ENCODE data around the gene CAVIN1.
"Not testable (repeated sequence)": the region's sequence is repeated elsewhere in the genome, so short reads cannot be mapped to it uniquely, and the experiment has no call there.

The CAVIN1 gene

GRCh38 chr17:42388381-42389134, 34.5 kb downstream of the CAVIN1 start, which contains the start of gene STAT3:
STAT3 (minus strand) TSS chr17:42388442; CDS start chr17:42348516, 39,926 bp downstream.
- intact Hi-C loops (cut with DNase I) = no loop called here
- DNase-seq = peak; percentile 100

- DNase-seq = peak in 5 of 10 donors; percentile 22 to 87 (median 30)
- intact Hi-C loops (cut with DNase I) = no loop called here
Observed at GRCh38 chr17:42387661-42388380, 35.2 kb downstream of the CAVIN1 start.

- no peak for DNase-seq
- intact Hi-C loops (cut with DNase I) = no loop called here
Observed at GRCh38 chr17:42386777-42387657, 36.0 kb downstream of the CAVIN1 start.

- intact Hi-C loops (cut with DNase I) = no loop called here
- no peak for DNase-seq
Observed at GRCh38 chr17:42381898-42382297, 41.2 kb downstream of the CAVIN1 start.

GRCh38 chr17:42380935-42381334, 42.1 kb downstream of the CAVIN1 start:
- intact Hi-C loops (cut with DNase I) = no loop called here
- DNase-seq = no peak

GRCh38 chr17:42378959-42379594, 44.0 kb downstream of the CAVIN1 start:
- no peak for DNase-seq
- intact Hi-C loops (cut with DNase I) = no loop called here

GRCh38 chr17:42378359-42378958, 44.6 kb downstream of the CAVIN1 start:
- no peak for DNase-seq
- intact Hi-C loops (cut with DNase I) = no loop called here

GRCh38 chr17:42373896-42374295, 49.2 kb downstream of the CAVIN1 start:
- intact Hi-C loops (cut with DNase I) = no loop called here
- no peak for DNase-seq

- intact Hi-C loops (cut with DNase I) = no loop called here
Observed at GRCh38 chr17:42372142-42372541, 50.9 kb downstream of the CAVIN1 start.

GRCh38 chr17:42368797-42369561, 54.1 kb downstream of the CAVIN1 start:
- intact Hi-C loops (cut with DNase I); DNase-seq: not testable (repeated sequence)

More at GRCh38 chr17:42372142-42372541, 50.9 kb downstream of the CAVIN1 start:
- DNase-seq = no peak

- DNase-seq; intact Hi-C loops (cut with DNase I): not testable (repeated sequence)
Observed at GRCh38 chr17:42368310-42368709, 54.7 kb downstream of the CAVIN1 start.

GRCh38 chr17:42366176-42367023, 56.7 kb downstream of the CAVIN1 start:
- intact Hi-C loops (cut with DNase I); DNase-seq: not testable (repeated sequence)

- no peak for DNase-seq
- intact Hi-C loops (cut with DNase I) = no loop called here
Observed at GRCh38 chr17:42365136-42365535, 57.9 kb downstream of the CAVIN1 start.

- intact Hi-C loops (cut with DNase I) = no loop called here
- DNase-seq = no peak
Observed at GRCh38 chr17:42363767-42364585, 59.1 kb downstream of the CAVIN1 start.

- DNase-seq = no peak
Observed at GRCh38 chr17:42363231-42363630, 59.8 kb downstream of the CAVIN1 start.

GRCh38 chr17:42362245-42362961, 60.7 kb downstream of the CAVIN1 start:
- intact Hi-C loops (cut with DNase I) = no loop called here
- no peak for DNase-seq

More at GRCh38 chr17:42363231-42363630, 59.8 kb downstream of the CAVIN1 start:
- intact Hi-C loops (cut with DNase I) = no loop called here

- DNase-seq = no peak
- intact Hi-C loops (cut with DNase I) = no loop called here
Observed at GRCh38 chr17:42361781-42362186, 61.3 kb downstream of the CAVIN1 start.
